Dedifferentiated amniotic fluid mesenchymal stem cell (primary cell): ENCODE results near the gene TENM3.

Source experiments
- DNase-seq: peaks from one replicate; pipeline ENCODE4 v3.0.0-alpha.2; 2016; ENCODE audit errors: extremely low spot score

TENM3 gene

DNA sequence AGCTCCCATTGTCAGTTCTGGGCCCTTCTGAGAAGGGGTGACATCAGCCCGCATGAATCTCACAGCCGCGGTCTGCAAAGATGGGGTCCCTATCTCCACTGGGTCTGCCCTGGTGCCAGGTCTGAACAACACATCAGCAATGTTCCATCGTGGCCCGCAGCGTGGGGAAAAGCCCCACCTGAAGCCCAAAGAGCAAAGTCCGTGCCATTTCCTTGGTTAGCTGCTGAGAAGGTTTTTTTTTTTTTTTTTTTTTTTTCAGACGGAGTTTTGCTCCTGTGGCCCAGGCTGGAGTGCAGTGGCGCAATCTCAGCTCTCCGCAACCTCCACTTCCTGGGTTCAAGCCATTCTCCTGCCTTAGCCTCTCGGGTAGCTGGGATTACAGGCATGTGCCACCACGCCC lies 594.6 kb downstream of the TENM3 start:
- DNase-seq: no peak

DNA sequence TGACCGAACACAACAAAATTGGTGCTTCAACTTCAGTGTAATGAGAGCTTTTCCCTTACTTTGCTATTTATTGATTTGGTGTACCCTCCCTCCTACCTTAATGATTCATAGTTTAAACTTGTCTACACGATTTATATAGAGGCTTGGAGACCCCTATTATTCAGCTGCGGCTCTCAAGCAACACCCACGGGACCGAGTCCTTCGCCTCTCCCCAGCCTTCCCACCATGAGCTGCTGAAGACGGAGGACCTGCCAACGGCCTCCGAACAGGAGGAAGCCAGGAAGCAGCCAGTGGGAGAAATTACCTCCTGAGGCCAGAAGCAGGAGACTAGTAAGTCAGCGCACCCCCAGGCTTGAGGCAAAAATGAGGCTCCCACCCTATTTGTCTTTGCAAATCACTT lies 595.3 kb downstream of the TENM3 start:
- DNase-seq: no peak

DNA sequence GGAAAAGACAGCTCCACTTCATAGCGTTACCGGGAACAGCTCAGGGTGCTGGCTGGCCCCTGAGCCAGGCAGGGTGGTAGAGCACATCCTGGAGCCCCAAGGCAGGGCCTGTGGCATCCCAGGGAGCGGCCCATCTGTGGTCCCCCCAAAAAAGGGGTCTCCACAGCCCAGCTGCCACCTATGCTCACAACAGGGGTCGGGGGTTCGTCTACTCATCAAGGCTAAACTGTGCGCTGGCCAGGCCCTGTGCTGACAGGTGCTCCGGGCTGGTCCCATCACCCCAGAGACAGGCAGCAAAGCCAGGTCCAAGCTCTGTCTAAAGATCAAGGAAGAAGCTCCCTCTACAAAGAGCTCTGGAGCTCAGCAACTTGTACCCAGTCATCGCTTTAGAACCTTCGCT lies 596.1 kb downstream of the TENM3 start:
- no peak for DNase-seq

DNA sequence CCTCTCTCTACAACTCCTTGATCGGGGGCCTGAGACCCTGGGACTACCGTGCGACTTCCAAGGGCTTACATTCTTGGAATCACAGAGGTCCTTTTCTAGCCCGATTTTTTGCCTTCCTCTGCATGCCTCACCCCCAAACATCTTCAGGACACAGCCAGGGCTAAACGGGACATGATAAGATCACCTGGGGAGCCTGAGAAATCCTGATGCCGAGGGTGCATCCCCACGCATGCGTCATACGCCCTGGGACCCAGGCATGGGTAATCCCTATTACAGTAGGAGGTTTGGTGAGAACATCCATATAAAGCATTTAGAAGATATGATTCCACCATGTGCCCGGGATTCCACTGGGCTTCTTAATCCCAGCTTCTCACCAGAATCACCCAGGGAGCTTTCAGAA lies 596.9 kb downstream of the TENM3 start:
- DNase-seq: no peak

DNA sequence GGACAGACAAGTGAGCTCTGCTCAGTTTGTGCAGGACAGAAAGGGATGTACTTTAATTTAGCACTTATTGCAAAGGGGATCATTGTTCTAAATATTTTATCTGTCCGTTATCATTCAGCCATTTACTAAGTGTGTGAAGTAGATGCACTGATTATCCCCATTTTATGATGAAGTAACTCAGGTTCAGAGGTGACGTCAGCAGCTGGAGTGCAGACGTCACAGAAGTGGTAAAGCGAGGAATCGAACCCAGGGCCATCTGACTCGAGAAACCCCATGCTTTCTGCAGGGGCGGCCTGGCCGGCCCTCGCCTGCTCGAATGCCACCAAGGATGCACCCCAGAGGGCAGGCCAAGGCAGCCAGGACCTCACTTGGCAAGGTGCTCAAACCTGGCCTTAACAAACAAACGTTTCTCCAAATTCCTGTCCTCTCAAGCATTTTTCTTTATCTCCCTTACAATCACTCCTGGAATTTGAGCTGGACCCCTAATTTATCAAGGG lies 599.0 kb downstream of the TENM3 start:
- no peak for DNase-seq

DNA sequence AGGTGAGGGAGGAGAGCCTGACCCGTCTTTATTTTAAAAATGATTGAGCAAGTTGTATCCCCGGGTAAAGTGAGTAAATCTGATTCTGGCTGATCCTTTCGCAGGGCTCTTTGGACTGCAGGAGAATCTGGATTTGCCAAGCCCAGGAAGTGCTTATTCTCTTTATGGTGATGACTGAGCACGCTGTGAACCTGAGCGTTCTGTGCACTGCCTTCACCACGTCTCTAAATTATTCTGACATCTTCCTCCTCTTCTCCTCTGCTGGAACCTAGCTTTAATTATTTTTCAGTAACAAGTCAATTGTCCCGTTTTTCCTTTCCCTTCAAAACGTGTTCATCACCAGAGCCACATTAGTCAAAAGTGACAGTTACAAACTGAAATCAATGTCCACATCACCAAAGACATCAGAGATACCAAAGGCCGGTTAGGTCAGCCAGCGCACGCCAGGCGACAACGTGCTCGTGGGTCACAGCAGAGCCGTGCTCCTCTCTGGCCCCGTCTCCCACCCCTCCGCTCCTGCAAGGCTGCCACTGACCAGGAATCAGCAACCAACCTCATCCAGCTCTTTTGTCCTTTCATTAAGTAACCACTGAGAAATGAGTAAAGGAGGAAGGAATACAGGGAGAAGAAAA lies 599.7 kb downstream of the TENM3 start:
- DNase-seq: no peak

DNA sequence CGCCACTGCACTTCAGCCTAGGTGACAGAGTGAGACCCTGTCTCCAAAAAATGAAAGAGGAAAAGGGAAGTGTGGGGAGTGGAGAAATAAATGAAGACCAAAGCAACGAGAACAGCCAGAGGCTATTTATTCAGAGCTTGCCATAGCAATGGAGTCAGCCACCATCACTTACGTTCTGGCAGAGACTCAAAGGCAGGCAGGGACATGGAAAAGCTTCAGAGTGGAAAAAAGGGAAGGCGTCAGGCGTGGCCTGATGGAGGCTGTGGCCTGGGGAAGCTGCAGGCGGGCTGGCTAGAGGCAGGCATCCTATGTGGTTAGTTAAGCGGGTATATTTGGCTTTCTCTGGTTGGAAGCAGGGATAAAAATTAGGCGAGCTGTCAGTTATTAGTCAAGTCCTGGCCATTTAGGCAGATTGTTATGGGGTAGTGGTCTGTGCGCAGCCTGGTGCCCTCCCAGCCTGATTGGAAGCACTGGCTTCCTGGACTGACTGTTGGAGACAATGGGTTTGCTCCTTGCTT lies 600.7 kb downstream of the TENM3 start:
- DNase-seq: no peak

DNA sequence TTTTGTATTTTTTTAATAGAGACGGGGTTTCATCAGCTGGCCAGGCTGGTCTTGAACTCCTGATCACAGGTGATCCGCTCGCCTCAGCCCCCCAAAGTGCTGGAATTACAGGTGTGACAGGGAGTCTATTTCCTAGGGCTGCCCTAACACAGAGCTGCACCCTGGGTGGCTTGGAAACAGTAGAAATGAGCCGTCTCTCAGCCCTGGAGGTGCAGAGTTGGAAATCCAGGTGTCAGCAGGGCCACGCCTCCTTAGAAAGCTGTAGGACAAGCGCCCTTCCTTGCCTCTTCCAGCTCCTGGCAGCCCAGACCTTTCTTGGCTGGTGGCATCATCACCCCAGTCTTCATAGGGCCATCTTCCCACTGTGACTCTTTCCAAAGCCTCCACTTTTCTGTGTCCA lies 602.4 kb downstream of the TENM3 start:
- no peak for DNase-seq

DNA sequence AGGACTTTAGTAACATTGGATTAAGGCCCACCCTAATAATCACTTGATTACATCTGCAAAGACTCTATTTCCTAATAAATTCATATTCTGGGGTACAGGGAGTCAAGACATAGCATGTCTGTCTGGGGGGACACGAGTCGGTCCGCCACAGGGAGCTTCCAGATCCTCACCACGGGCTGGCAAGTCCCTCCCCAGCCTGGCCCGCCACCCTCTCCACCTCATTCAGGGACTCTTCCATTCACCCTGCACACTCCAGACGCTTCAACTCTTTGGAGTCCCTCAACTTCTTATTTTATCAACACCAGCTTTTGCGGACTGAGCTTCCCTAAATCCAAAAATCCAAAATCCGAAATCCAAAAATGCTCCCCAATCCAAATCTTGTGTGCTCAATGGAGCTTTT lies 602.8 kb downstream of the TENM3 start:
- DNase-seq: no peak

DNA sequence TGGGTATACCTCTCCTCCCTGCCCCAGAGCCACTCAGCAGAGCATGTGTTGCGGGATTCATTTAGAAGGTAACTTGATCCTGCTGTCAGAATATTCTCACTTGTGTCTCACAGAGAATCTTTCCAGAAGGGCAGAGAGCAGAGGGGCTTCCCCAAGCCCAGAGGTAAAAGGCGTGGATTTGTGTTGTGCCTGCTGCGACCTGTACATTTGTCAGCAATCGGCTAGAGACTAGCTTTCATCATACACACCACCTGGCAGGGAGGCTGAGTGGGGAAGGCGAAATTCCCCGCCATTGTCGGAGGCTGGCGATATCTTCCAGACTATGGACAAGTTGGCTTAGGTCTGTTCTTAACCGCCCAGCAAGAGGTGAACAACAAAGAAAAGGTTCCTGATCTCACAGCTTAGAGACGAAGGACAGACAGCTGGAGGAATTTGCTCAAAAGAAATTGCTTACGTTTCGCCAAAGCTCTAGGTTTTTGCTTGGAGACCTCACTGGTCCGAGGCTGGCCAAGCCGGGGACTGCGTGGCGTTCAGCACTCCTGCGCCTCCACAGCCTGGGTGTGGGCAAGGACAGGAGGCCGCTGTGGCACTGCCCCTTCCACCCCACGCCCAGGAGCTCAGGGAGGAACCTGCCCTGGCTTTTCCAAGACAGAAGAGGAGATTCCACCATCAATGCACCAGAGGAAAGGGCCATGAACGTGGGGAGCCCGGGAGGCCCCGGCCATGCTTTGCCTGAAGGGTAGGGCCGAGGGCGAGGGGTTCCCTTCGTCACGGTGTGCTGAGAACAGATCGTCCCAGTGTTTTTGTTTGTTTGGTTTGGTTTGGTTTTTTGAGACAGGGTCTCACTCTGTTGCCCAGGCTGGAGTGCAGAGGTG lies 604.6 kb downstream of the TENM3 start:
- DNase-seq: no peak

DNA sequence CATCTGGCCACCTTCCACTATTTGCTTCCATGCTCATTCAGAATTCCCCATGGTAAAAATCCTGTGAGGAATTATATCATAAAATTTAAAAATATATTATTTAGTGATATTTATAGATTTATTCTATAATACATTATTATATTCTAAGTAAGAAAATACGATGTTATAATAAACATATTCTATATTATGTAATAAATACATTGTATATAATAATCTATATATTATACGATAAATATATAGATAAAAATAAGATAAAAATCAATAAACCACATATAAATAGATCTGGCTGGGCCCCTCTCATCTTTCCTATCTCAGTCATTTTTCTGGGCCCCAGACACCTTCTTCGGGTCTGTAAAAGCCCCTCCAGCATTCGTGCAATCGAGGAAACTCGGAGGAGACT lies 605.5 kb downstream of the TENM3 start:
- DNase-seq: no peak
